ENCODE data around the gene TFAP2A.

TFAP2A gene

GRCh38 chr6:10359581-10359980, 55.3 kb downstream of the TFAP2A start:
- Histone ChIP-seq H2BK15ac (ENCODE audit: low read depth, poor library complexity, severe bottlenecking) (no peak overlapping the region), H3K14ac (ENCODE audit: low read length in 2 of 2) (no peak overlapping the region), H2BK12ac (ENCODE audit: low read length in 2 of 2) (no peak overlapping the region), H3K27ac (ENCODE audit: low read length, poor library complexity, severe bottlenecking) (no peak overlapping the region), H3K4me2 (ENCODE audit: low read length, poor library complexity, severe bottlenecking) (no peak overlapping the region), H2AK5ac (ENCODE audit: low read length, severe bottlenecking) (no peak overlapping the region), H3K36me3 (ENCODE audit: control insufficient read depth in 1 of 2, insufficient read depth in 2 of 2, low read depth in 1 of 2, low read length in 2 of 2) (no peaks in the 10 kb centered on the region), H4K8ac (ENCODE audit: low read length) (no peak overlapping the region), H3K4me3 (ENCODE audit: insufficient read depth in 1 of 2, low read depth in 1 of 2, low read length in 2 of 2) (no peak overlapping the region), H3K4me1 (ENCODE audit: control insufficient read depth, insufficient read depth, low read depth, low read length) (no peaks in the 10 kb centered on the region), H3K27me3 (ENCODE audit: control insufficient read depth in 1 of 2, insufficient read depth in 1 of 2, low read length in 2 of 2) (no peaks in the 10 kb centered on the region), H3K79me1 (replicated peaks; ENCODE audit: low read length, poor library complexity, severe bottlenecking) (no peaks in the 10 kb centered on the region), H2BK5ac (ENCODE audit: low read depth, low read length, poor library complexity, severe bottlenecking) (no peak overlapping the region), H2BK120ac (ENCODE audit: low read depth, low read length) (no peak overlapping the region), H4K91ac (ENCODE audit: low read length) (no peak overlapping the region), H3K4ac (ENCODE audit: low read depth in 1 of 2, low read length in 2 of 2) (no peak overlapping the region), H2AFZ (ENCODE audit: low read depth, low read length) (no peak overlapping the region), H3K9ac (ENCODE audit: low read length) (no peak overlapping the region), H3K9me3 (ENCODE audit: control insufficient read depth, low read length) (peaks cover 6% of the 10 kb centered on the region), H3K18ac (ENCODE audit: low read depth in 1 of 2, low read length in 2 of 2) (no peak overlapping the region), H3K23ac (ENCODE audit: low read length in 2 of 2) (no peak overlapping the region)
- no peak for DNase-seq
- 89% methylated on average over 1 of the region's 1 CpG for WGBS

- Histone ChIP-seq H3K4me3 (ENCODE audit: insufficient read depth in 1 of 2, low read depth in 1 of 2, low read length in 2 of 2) (no peak overlapping the region), H2BK5ac (ENCODE audit: low read depth, low read length, poor library complexity, severe bottlenecking) (no peak overlapping the region), H3K9ac (ENCODE audit: low read length) (no peak overlapping the region), H4K91ac (ENCODE audit: low read length) (no peak overlapping the region), H3K79me1 (replicated peaks; ENCODE audit: low read length, poor library complexity, severe bottlenecking) (no peaks in the 10 kb centered on the region), H3K14ac (ENCODE audit: low read length in 2 of 2) (no peak overlapping the region), H3K27me3 (ENCODE audit: control insufficient read depth in 1 of 2, insufficient read depth in 1 of 2, low read length in 2 of 2) (no peaks in the 10 kb centered on the region), H2AK5ac (ENCODE audit: low read length, severe bottlenecking) (no peak overlapping the region), H2BK120ac (ENCODE audit: low read depth, low read length) (no peak overlapping the region), H2BK12ac (ENCODE audit: low read length in 2 of 2) (no peak overlapping the region), H3K18ac (ENCODE audit: low read depth in 1 of 2, low read length in 2 of 2) (no peak overlapping the region), H3K27ac (ENCODE audit: low read length, poor library complexity, severe bottlenecking) (no peak overlapping the region), H2AFZ (ENCODE audit: low read depth, low read length) (no peak overlapping the region), H3K23ac (ENCODE audit: low read length in 2 of 2) (no peak overlapping the region), H3K4me1 (ENCODE audit: control insufficient read depth, insufficient read depth, low read depth, low read length) (no peaks in the 10 kb centered on the region), H4K8ac (ENCODE audit: low read length) (no peak overlapping the region), H3K4me2 (ENCODE audit: low read length, poor library complexity, severe bottlenecking) (no peak overlapping the region), H2BK15ac (ENCODE audit: low read depth, poor library complexity, severe bottlenecking) (no peak overlapping the region), H3K36me3 (ENCODE audit: control insufficient read depth in 1 of 2, insufficient read depth in 2 of 2, low read depth in 1 of 2, low read length in 2 of 2) (no peaks in the 10 kb centered on the region), H3K9me3 (ENCODE audit: control insufficient read depth, low read length) (no peaks in the 10 kb centered on the region), H3K4ac (ENCODE audit: low read depth in 1 of 2, low read length in 2 of 2) (no peak overlapping the region)
- no peak for DNase-seq
- 82% methylated on average over 4 of the region's 6 CpGs for WGBS
These were observed 59.7 kb downstream of the TFAP2A start for GRCh38 chr6:10355115-10355702.

- H4K91ac ChIP-seq (ENCODE audit: low read length): no peak overlapping the region
- H4K8ac ChIP-seq (ENCODE audit: low read length): no peak overlapping the region
- H2AFZ ChIP-seq (ENCODE audit: low read depth, low read length): no peak overlapping the region
- H3K27me3 ChIP-seq (ENCODE audit: control insufficient read depth in 1 of 2, insufficient read depth in 1 of 2, low read length in 2 of 2): no peaks in the 10 kb centered on the region
- no peak for DNase-seq
- 79% methylated on average over 11 of the region's 12 CpGs for WGBS
- no peaks in the 10 kb centered on the region for H3K79me1 ChIP-seq (replicated peaks; ENCODE audit: low read length, poor library complexity, severe bottlenecking)
- no peak overlapping the region for H3K4me2 ChIP-seq (ENCODE audit: low read length, poor library complexity, severe bottlenecking)
- H2BK12ac ChIP-seq (ENCODE audit: low read length in 2 of 2): no peak overlapping the region
- no peak overlapping the region for H2AK5ac ChIP-seq (ENCODE audit: low read length, severe bottlenecking)
- H3K27ac ChIP-seq (ENCODE audit: low read length, poor library complexity, severe bottlenecking): no peak overlapping the region
- no peak overlapping the region for H3K14ac ChIP-seq (ENCODE audit: low read length in 2 of 2)
- H3K4me1 ChIP-seq (ENCODE audit: control insufficient read depth, insufficient read depth, low read depth, low read length): no peaks in the 10 kb centered on the region
- H3K36me3 ChIP-seq (ENCODE audit: control insufficient read depth in 1 of 2, insufficient read depth in 2 of 2, low read depth in 1 of 2, low read length in 2 of 2): no peaks in the 10 kb centered on the region
- H3K9me3 ChIP-seq (ENCODE audit: control insufficient read depth, low read length): no peaks in the 10 kb centered on the region
- no peak overlapping the region for H3K23ac ChIP-seq (ENCODE audit: low read length in 2 of 2)
- no peak overlapping the region for H3K9ac ChIP-seq (ENCODE audit: low read length)
- no peak overlapping the region for H3K18ac ChIP-seq (ENCODE audit: low read depth in 1 of 2, low read length in 2 of 2)
- no peak overlapping the region for H3K4ac ChIP-seq (ENCODE audit: low read depth in 1 of 2, low read length in 2 of 2)
- no peak overlapping the region for H3K4me3 ChIP-seq (ENCODE audit: insufficient read depth in 1 of 2, low read depth in 1 of 2, low read length in 2 of 2)
- H2BK120ac ChIP-seq (ENCODE audit: low read depth, low read length): no peak overlapping the region
- H2BK15ac ChIP-seq (ENCODE audit: low read depth, poor library complexity, severe bottlenecking): no peak overlapping the region
- no peak overlapping the region for H2BK5ac ChIP-seq (ENCODE audit: low read depth, low read length, poor library complexity, severe bottlenecking)
These were observed 63.1 kb downstream of the TFAP2A start for GRCh38 chr6:10351791-10352190.

- Histone ChIP-seq H3K23ac (ENCODE audit: low read length in 2 of 2) (no peak overlapping the region), H2BK12ac (ENCODE audit: low read length in 2 of 2) (no peak overlapping the region), H3K14ac (ENCODE audit: low read length in 2 of 2) (no peak overlapping the region), H4K8ac (ENCODE audit: low read length) (no peak overlapping the region), H2AK5ac (ENCODE audit: low read length, severe bottlenecking) (no peak overlapping the region), H4K91ac (ENCODE audit: low read length) (no peak overlapping the region), H2BK5ac (ENCODE audit: low read depth, low read length, poor library complexity, severe bottlenecking) (no peak overlapping the region), H3K27me3 (ENCODE audit: control insufficient read depth in 1 of 2, insufficient read depth in 1 of 2, low read length in 2 of 2) (no peaks in the 10 kb centered on the region), H3K4ac (ENCODE audit: low read depth in 1 of 2, low read length in 2 of 2) (no peak overlapping the region), H3K4me1 (ENCODE audit: control insufficient read depth, insufficient read depth, low read depth, low read length) (no peaks in the 10 kb centered on the region), H3K36me3 (ENCODE audit: control insufficient read depth in 1 of 2, insufficient read depth in 2 of 2, low read depth in 1 of 2, low read length in 2 of 2) (no peaks in the 10 kb centered on the region), H3K4me2 (ENCODE audit: low read length, poor library complexity, severe bottlenecking) (no peak overlapping the region), H3K18ac (ENCODE audit: low read depth in 1 of 2, low read length in 2 of 2) (no peak overlapping the region), H3K9me3 (ENCODE audit: control insufficient read depth, low read length) (no peaks in the 10 kb centered on the region), H2BK120ac (ENCODE audit: low read depth, low read length) (no peak overlapping the region), H2AFZ (ENCODE audit: low read depth, low read length) (no peak overlapping the region), H3K9ac (ENCODE audit: low read length) (no peak overlapping the region), H3K27ac (ENCODE audit: low read length, poor library complexity, severe bottlenecking) (no peak overlapping the region), H2BK15ac (ENCODE audit: low read depth, poor library complexity, severe bottlenecking) (no peak overlapping the region), H3K79me1 (replicated peaks; ENCODE audit: low read length, poor library complexity, severe bottlenecking) (no peaks in the 10 kb centered on the region), H3K4me3 (ENCODE audit: insufficient read depth in 1 of 2, low read depth in 1 of 2, low read length in 2 of 2) (no peak overlapping the region)
- no peak for DNase-seq
- 79% methylated on average over 2 of the region's 2 CpGs for WGBS
These were observed 64.2 kb downstream of the TFAP2A start for GRCh38 chr6:10350720-10351119.

Data from mesenchymal stem cell (in vitro differentiated cells and primary cell).